HepG2 (cell line): ENCODE measurements around the gene PPP1R16B.

Source experiments
- FOXM1 ChIP-seq: sonication (generic); formaldehyde crosslinking; IDR thresholded peaks from 2 replicates; pipeline ENCODE4 v1.5.0; 2020; ENCODE audit warnings: missing genetic modification reagents
- PREB ChIP-seq: sonication (generic); formaldehyde crosslinking; IDR thresholded peaks from 2 replicates; pipeline ENCODE4 v1.4.0; 2020; ENCODE audit warnings: missing genetic modification reagents
- SRSF9 ChIP-seq: fragments of 200-400 bp; formaldehyde crosslinking; IDR thresholded peaks from 2 replicates; pipeline ENCODE4 v1.6.1; 2018; ENCODE audit warnings: borderline replicate concordance, mild to moderate bottlenecking, low read depth, low read length; ENCODE audit not compliant: insufficient read depth, poor library complexity, severe bottlenecking
- TEAD3 ChIP-seq: optimal IDR thresholded peaks from 2 replicates; pipeline ENCODE3; 2016; ENCODE audit warnings: borderline replicate concordance
- ZNF264 ChIP-seq: sonication (generic); formaldehyde crosslinking; IDR thresholded peaks from 2 replicates; pipeline ENCODE4 v1.4.0; 2020; ENCODE audit warnings: missing genetic modification reagents
- ZSCAN22 ChIP-seq: sonication (generic); formaldehyde crosslinking; IDR thresholded peaks from 2 replicates; pipeline ENCODE4 v1.4.0; 2020; ENCODE audit warnings: mild to moderate bottlenecking, missing genetic modification reagents

- TF ChIP-seq SRSF9 (no peak), TEAD3 (CRISPR knock-in tag) (no peak), ZNF264 (CRISPR knock-in tag) (no peak), FOXM1 (CRISPR knock-in tag) (no peak), ZSCAN22 (CRISPR knock-in tag) (no peak), PREB (CRISPR knock-in tag) (no peak)
Observed at GRCh38 chr20:38957235-38957876, 151.9 kb downstream of the PPP1R16B start.
